TTC549 (cell line): ENCODE results near the gene ZMAT5.

Experiments
- FAIRE-seq: peaks from 2 replicates; lab custom pipeline; 2012; peaks lifted over from hg19 to GRCh38; lab: Jason Lieb, UNC

ZMAT5 gene

DNA sequence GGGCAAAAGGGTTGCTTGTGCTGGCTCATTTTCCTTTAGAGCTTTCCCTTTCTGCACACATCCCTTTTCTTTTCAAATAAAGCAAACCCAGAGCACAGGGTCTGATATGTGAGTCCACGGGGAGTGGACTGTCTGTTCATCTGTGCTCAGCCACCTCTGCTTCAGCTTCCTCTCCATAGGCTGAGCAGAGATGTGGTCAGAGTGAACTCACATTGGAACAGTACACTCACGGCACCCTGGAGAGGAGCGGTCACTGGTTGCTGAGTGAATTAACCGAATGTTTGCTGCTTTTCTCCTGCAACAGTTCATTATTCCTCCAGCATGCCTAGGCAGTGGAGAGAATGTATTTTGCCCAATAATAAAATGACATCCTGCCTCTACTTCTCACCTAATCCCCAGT lies 83.3 kb downstream of the ZMAT5 start:
- FAIRE-seq: no peak
